HG03064 (cell line): ENCODE results near the gene MAPK14.
"Not testable (repeated sequence)": the region's sequence is repeated elsewhere in the genome, so short reads cannot be mapped to it uniquely, and the experiment has no call there.

Source experiments
- ATAC-seq: cut with Tn5 transposase; IDR thresholded peaks from one replicate; pipeline ENCODE4 v1.9.1; 2021; ENCODE audit warnings: low read depth; ENCODE audit not compliant: unreplicated experiment

MAPK14 gene

GRCh38 chr6:36027501-36028087 is at the start of gene MAPK14:
Gene MAPK14 (plus strand): TSS chr6:36027808. CDS start chr6:36028158, 350 bp downstream.
- peak; percentile 76 for ATAC-seq

DNA sequence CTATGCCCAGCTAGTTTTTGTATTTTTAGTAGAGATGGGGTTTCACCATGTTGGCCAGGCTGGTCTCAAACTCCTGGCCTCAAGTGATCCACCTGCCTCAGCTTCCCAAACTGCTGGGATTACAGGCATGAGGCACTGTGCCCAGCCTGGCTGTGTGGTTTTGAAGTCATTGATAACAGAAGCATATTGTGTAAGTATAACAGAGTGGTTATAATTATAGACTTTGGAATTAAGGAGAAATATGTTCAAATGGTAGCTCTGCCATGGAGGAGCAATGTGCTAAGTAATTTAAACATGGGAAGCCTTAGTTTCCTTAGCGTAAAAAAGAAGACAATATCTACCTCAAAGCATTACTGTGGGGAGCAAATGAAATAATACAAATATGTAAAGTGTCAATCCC is 47.5 kb upstream of the MAPK14 start:
- not testable (repeated sequence) for ATAC-seq

DNA sequence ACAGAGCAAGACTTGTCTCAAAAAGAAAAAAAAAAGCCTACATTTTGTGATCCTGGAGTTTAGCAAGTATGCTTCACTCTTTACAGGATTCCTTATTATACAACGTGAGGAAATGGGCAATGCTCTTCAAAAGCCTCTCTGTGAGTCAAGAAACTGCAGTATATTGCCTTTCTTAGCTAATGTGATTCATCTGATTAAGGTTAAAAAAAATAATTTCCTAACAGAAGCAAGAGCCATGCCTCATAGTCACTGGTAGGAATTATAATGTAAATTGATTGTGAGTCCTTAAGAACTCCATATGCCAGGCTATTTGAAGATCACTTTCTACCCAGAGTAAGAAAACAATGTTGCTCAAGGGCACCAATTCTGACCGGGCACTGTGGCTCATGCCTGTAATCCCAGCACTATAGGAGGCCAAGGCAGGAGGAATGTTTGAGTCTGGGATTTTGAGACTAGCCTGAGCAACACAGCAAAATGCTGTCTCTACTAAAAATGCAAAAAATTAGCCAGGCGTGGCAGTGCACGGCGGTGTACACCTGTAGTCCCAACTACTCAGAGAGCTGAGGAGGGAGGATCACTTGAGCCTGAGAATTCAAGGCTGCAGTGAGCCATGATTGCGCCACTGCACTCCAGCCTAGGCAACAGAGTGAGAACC is 46.5 kb upstream of the MAPK14 start:
- no peak for ATAC-seq

- ATAC-seq: no peak
These were observed 42.9 kb upstream of the MAPK14 start for GRCh38 chr6:35984701-35985100.

DNA sequence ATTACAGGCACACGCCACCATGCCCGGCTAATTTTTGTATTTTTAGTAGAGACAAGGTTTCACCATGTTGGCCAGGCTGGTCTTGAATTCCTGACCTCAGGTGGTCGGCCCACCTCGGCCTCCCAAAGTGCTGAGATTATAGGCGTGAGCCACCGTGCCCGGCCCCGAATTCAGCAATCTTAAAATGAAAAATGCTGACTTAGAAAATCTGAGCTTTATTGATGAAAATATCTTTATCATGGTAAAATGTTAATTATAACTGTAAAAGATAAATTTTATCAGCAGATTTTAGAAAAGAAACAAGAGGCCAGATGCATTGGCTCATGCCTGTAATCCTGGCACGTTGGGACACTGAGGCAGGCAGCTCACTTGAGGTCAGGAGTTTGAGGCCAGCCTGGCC is 39.6 kb upstream of the MAPK14 start:
- ATAC-seq: not testable (repeated sequence)

GRCh38 chr6:35993150-35993549 is 34.5 kb upstream of the MAPK14 start:
- no peak for ATAC-seq

DNA sequence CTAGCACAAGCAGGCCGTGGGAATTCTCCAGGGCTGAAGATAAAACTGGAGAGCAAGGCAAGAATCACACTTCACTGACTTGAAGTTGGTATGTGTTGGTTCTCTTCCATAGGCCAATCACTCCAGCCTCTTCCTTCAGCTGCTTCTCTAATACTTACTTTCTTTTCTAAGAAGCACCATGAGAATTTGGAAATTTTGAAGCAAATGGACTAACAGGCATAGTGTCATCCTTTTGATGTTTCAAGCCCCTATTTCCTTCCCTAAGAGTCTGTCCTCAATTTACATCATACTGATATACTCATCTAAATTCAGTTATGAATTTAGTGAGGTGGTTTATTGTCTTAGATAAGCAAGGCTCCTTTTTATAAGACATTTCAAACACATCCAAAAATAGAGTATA is 27.2 kb upstream of the MAPK14 start:
- ATAC-seq: no peak

- ATAC-seq: no peak
These were observed 11.9 kb upstream of the MAPK14 start for GRCh38 chr6:36015666-36016065.

DNA sequence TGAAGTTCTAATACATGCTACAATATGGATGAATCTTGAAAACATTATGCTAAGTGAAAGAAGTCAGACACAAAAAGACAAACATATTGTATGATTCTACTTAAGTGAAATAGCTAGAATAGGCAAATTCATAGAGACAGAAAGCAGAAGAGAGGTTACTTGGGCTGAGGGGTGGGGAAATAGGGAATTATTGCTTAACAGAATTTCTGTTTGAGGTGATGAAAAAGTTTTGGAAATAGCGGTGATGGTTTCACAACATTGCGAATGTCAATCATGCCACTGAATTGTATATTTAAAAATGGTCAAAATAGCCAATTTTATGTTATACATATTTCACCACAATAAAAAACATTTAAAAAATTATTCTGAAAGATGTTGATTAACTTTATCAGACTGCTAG is 9.3 kb upstream of the MAPK14 start:
- no peak for ATAC-seq

GRCh38 chr6:36019167-36019566 is 8.4 kb upstream of the MAPK14 start:
- no peak for ATAC-seq

DNA sequence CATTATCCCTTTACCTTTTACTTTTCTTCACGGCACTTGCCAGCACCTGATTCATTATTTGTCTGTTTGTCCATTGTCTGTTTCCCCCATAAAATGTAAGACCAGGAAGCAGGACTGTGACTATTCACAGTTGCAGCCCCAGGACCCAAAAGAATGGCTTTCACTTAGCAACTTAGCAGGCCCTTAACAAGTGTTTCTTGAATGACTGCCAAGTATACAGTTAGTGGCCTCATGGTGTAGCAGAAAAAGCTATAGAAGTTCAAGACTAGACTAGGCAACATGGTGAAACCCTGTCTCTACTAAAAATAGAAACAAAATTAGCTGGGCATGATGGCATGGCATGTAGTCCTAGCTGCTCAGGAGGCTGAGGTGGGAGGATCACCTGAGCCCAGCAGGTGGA is 7.5 kb upstream of the MAPK14 start:
- no peak for ATAC-seq

GRCh38 chr6:36023996-36024795 is 3.4 kb upstream of the MAPK14 start, which contains the start of gene SLC26A8:
Gene SLC26A8 (minus strand): TSS chr6:36024641. CDS start chr6:36019707, 4,934 bp downstream.
- ATAC-seq: no peak

DNA sequence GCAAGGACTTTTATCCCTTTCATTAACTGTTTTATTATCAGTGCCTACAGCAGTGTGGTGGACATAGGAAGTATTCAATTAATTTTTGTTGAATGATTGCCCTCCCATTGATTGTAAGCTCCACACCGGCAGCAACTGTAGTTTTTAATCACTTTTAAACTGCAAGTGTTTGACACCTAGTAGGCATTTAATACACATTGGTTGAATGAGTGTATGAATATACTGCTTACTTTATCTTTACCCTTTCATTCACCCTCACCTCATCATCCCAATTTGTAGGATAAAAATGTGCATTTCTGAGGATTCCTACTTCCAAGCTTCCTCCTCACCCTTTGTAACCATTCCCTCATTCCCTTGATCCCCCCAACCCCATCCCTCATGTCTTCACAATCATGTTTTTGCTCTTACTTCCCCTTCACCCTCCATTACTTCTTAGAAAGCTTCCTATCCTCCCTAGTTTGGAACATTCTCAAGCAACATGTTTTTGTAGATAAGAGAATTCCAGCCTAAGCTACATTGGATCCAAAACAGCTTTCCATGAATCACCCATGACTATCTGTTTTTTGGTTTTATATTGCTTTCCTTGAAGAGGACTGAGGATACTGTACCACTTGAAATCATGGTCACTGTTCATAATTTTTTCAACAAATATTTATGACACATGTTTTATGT is 2.2 kb upstream of the MAPK14 start:
- ATAC-seq: no peak

- no peak for ATAC-seq
These were observed 1.7 kb upstream of the MAPK14 start for GRCh38 chr6:36025932-36026327.

- peak; percentile 24 for ATAC-seq
These were observed 674 bp downstream of the MAPK14 start for GRCh38 chr6:36028088-36028876.

GRCh38 chr6:36028877-36029324 is 1.3 kb downstream of the MAPK14 start:
- no peak for ATAC-seq

DNA sequence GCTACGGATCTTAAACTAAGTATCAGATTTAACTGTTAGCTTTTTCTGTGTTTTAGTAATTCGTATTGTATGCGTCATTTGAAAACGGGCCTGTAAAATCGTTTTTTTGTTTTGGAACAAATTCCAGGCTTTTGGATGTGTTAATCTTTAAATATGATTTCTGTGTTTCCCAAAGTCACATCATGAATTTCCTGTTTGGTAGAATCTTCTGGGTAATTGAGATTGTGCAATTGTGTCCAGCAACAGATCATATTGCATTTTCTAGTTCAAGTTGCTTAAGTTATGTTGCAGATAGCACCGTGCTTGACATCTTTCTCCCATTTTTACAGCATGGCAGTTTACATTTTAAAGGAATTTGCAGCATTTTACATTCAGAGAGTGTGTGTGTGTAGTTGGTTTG is 1.9 kb downstream of the MAPK14 start:
- no peak for ATAC-seq

GRCh38 chr6:36032261-36032660 is 4.7 kb downstream of the MAPK14 start:
- ATAC-seq: no peak

DNA sequence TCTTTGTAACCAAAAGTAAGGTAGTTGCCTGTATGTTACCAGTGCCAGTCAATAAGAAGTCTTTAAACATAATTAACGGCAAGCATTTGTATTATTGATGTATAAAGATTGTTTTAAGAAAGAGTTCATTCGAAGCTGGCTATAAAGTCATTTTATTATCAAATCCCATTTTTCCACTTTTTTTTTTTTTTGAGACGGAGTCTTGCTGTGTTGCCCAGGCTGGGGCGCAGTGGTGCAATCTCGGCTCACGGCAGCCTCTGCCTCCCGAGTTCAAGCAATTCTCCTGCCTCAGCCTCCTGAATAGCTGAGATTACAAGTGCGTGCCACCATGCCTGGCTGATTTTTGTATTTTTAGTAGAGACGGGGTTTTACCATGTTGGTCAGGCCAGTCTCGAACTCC is 5.5 kb downstream of the MAPK14 start:
- ATAC-seq: not testable (repeated sequence)

- no peak for ATAC-seq
These were observed 6.3 kb downstream of the MAPK14 start for GRCh38 chr6:36033935-36034334.
